HCT116 (cell line): ENCODE measurements around the gene SMIM12.

ENCODE experiments used
- EZH2 ChIP-seq: fragments of 200-600 bp; sonication (generic); IDR thresholded peaks from 2 replicates; pipeline ENCODE4 v1.6.1; 2017; ENCODE audit warnings: antibody characterized with exemption, mixed run types
- EZH2phosphoT487 ChIP-seq: fragments of 200-600 bp; IDR thresholded peaks from 2 replicates; pipeline ENCODE4 v1.6.1; 2018; ENCODE audit warnings: antibody characterized with exemption, borderline replicate concordance
- POLR2AphosphoS5 ChIP-seq: IDR thresholded peaks from 2 replicates; pipeline ENCODE4 v1.6.1; 2011; ENCODE audit warnings: mild to moderate bottlenecking, low read depth, low read length, moderate library complexity
- RAD21 ChIP-seq: IDR thresholded peaks from 2 replicates; pipeline ENCODE4 v1.6.1; 2012; ENCODE audit warnings: low read depth, mild to moderate bottlenecking
- TF ChIP-seq, protein P1 (sequence below): IDR thresholded peaks from 2 replicates; pipeline ENCODE4 v1.6.1; 2012
- TF ChIP-seq, protein P2 (sequence below), 3 experiments: fragments of 200-600 bp in 1 of 3; sonication (generic) in 1 of 3; IDR thresholded peaks in 2 of 3; conservative IDR thresholded peaks in 1 of 3; 2 replicates each; pipeline ENCODE4 v1.5.1; 2012 to 2017; ENCODE audit warnings: low read depth in 2 of 3, low read length in 2 of 3, antibody characterized with exemption in 1 of 3, borderline replicate concordance in 1 of 3, control low read depth in 1 of 3, mild to moderate bottlenecking in 1 of 3, mixed read lengths in 1 of 3, mixed run types in 1 of 3, moderate library complexity in 1 of 3; ENCODE audit not compliant: insufficient read depth in 1 of 3
- TF ChIP-seq, protein P3 (sequence below): IDR thresholded peaks from 2 replicates; pipeline ENCODE4 v1.6.1; 2012; ENCODE audit warnings: low read depth

DNA sequence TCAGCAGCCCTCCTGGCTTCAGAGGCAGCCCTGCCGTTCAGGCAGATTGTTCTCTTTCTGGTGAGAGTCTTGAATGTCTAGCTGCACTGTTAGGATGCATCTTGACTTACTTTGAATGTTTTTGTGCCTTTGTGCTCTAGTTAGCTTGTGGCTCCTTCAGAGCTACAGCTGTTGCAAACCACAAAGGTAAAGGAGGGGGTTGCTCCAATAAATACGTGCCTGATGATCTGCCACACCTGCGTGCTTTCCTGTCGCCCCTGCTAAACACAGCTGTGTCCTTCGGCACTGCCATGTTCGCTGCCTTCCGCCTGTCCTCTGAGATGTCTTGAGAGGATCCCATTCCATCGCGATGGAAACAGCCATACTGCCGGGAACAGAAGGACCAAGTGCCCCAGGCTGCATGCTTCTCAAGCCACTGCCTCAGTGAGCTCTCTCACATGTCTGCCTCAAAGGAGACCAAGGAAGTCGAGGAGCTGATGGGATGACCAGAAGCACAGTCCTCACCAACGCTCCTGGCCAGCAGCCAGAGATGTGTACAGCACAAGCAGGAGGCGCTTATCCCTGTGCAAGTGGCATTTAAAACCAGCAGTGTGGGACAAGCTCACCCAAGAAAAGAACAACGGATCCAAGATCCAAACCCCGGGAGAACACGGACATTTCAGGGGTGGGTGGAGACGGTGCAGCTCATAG is 12.0 kb upstream of the SMIM12 start:
- no peak for TF ChIP-seq EZH2phosphoT487
- TF ChIP-seq, protein P1, sequence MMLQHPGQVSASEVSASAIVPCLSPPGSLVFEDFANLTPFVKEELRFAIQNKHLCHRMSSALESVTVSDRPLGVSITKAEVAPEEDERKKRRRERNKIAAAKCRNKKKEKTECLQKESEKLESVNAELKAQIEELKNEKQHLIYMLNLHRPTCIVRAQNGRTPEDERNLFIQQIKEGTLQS: no peak
- TF ChIP-seq, protein P2, sequence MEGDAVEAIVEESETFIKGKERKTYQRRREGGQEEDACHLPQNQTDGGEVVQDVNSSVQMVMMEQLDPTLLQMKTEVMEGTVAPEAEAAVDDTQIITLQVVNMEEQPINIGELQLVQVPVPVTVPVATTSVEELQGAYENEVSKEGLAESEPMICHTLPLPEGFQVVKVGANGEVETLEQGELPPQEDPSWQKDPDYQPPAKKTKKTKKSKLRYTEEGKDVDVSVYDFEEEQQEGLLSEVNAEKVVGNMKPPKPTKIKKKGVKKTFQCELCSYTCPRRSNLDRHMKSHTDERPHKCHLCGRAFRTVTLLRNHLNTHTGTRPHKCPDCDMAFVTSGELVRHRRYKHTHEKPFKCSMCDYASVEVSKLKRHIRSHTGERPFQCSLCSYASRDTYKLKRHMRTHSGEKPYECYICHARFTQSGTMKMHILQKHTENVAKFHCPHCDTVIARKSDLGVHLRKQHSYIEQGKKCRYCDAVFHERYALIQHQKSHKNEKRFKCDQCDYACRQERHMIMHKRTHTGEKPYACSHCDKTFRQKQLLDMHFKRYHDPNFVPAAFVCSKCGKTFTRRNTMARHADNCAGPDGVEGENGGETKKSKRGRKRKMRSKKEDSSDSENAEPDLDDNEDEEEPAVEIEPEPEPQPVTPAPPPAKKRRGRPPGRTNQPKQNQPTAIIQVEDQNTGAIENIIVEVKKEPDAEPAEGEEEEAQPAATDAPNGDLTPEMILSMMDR (IDR thresholded peaks at IDR 0.05 in 2 of 3, conservative IDR thresholded peaks at IDR 0.05 in 1 of 3; ENCODE audit: borderline replicate concordance in 1 of 3, insufficient read depth in 1 of 3, low read depth in 2 of 3, low read length in 2 of 3): 0 out of 6 replicates have a peak, but pooled peaks of 1 of the 3 experiments have one; percentile 8
- no peak for TF ChIP-seq EZH2
- no peak for TF ChIP-seq RAD21
- TF ChIP-seq, protein P3, sequence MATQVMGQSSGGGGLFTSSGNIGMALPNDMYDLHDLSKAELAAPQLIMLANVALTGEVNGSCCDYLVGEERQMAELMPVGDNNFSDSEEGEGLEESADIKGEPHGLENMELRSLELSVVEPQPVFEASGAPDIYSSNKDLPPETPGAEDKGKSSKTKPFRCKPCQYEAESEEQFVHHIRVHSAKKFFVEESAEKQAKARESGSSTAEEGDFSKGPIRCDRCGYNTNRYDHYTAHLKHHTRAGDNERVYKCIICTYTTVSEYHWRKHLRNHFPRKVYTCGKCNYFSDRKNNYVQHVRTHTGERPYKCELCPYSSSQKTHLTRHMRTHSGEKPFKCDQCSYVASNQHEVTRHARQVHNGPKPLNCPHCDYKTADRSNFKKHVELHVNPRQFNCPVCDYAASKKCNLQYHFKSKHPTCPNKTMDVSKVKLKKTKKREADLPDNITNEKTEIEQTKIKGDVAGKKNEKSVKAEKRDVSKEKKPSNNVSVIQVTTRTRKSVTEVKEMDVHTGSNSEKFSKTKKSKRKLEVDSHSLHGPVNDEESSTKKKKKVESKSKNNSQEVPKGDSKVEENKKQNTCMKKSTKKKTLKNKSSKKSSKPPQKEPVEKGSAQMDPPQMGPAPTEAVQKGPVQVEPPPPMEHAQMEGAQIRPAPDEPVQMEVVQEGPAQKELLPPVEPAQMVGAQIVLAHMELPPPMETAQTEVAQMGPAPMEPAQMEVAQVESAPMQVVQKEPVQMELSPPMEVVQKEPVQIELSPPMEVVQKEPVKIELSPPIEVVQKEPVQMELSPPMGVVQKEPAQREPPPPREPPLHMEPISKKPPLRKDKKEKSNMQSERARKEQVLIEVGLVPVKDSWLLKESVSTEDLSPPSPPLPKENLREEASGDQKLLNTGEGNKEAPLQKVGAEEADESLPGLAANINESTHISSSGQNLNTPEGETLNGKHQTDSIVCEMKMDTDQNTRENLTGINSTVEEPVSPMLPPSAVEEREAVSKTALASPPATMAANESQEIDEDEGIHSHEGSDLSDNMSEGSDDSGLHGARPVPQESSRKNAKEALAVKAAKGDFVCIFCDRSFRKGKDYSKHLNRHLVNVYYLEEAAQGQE: no peak
- no peak for TF ChIP-seq POLR2AphosphoS5
